KOPT-K1 (cell line): Measurements from ENCODE around the gene GPI.

Experiments used
- H3K27ac ChIP-seq: fragments of 200-600 bp; sonication (generic); 2 replicates; pipeline ENCODE4 v1.5.1; 2016; ENCODE audit warnings: antibody characterized with exemption, mild to moderate bottlenecking, low read depth, low read length; ENCODE audit not compliant: poor library complexity, severe bottlenecking
- H3K36me3 ChIP-seq: fragments of 200-600 bp; sonication (generic); 2 replicates; pipeline ENCODE4 v1.5.1; 2017; ENCODE audit warnings: antibody characterized with exemption, mild to moderate bottlenecking, low read length, moderate library complexity; ENCODE audit not compliant: insufficient read depth
- H3K9me3 ChIP-seq: fragments of 200-600 bp; sonication (generic); 2 replicates; pipeline ENCODE4 v1.5.1; 2017; ENCODE audit warnings: antibody characterized with exemption, low read length, mild to moderate bottlenecking; ENCODE audit not compliant: insufficient read depth, poor library complexity, severe bottlenecking

The GPI gene

GRCh38 chr19:34364830-34365462 lies at the start of gene GPI:
TSS of gene GPI (plus strand) at chr19:34365196. CDS start at chr19:34365267, 71 bp downstream.
- Histone ChIP-seq H3K27ac (peak within 1 kb of the TSS; percentile 76), H3K9me3 (no peaks in the 10 kb centered on the region), H3K36me3 (peaks cover 41% of the 10 kb centered on the region)

GRCh38 chr19:34316247-34316646 lies 48.7 kb upstream of the GPI start:
- Histone ChIP-seq H3K9me3 (no peaks in the 10 kb centered on the region), H3K36me3 (no peaks in the 10 kb centered on the region), H3K27ac (no peak overlapping the region)

GRCh38 chr19:34316741-34317301 lies 48.2 kb upstream of the GPI start:
- H3K36me3 ChIP-seq, result no peaks in the 10 kb centered on the region
- H3K9me3 ChIP-seq, result no peaks in the 10 kb centered on the region
- H3K27ac ChIP-seq, result no peak overlapping the region

- Histone ChIP-seq H3K36me3 (no peaks in the 10 kb centered on the region), H3K27ac (no peak overlapping the region), H3K9me3 (no peaks in the 10 kb centered on the region)
Observed at GRCh38 chr19:34317311-34317927, 47.6 kb upstream of the GPI start.

- Histone ChIP-seq H3K27ac (no peak overlapping the region), H3K9me3 (no peaks in the 10 kb centered on the region), H3K36me3 (no peaks in the 10 kb centered on the region)
Observed at GRCh38 chr19:34319230-34319585, 45.8 kb upstream of the GPI start.

GRCh38 chr19:34319785-34320184 lies 45.2 kb upstream of the GPI start:
- H3K9me3 ChIP-seq, result no peaks in the 10 kb centered on the region
- H3K36me3 ChIP-seq, result no peaks in the 10 kb centered on the region; the same call in 1 of the 2 replicates
- H3K27ac ChIP-seq, result no peak overlapping the region

GRCh38 chr19:34320277-34320676 lies 44.7 kb upstream of the GPI start:
- Histone ChIP-seq H3K36me3 (no peaks in the 10 kb centered on the region; the same call in 1 of the 2 replicates), H3K27ac (no peak overlapping the region), H3K9me3 (no peaks in the 10 kb centered on the region)

GRCh38 chr19:34321735-34322134 lies 43.3 kb upstream of the GPI start:
- no peaks in the 10 kb centered on the region for H3K9me3 ChIP-seq
- no peak overlapping the region for H3K27ac ChIP-seq
- H3K36me3 ChIP-seq, result no peaks in the 10 kb centered on the region; the same call in 1 of the 2 replicates

GRCh38 chr19:34323433-34324204 lies 41.4 kb upstream of the GPI start:
- Histone ChIP-seq H3K36me3 (no peaks in the 10 kb centered on the region; the same call in 1 of the 2 replicates), H3K9me3 (no peaks in the 10 kb centered on the region), H3K27ac (no peak overlapping the region)

GRCh38 chr19:34324320-34324719 lies 40.7 kb upstream of the GPI start:
- Histone ChIP-seq H3K36me3 (no peaks in the 10 kb centered on the region; the same call in 1 of the 2 replicates), H3K9me3 (no peaks in the 10 kb centered on the region), H3K27ac (no peak overlapping the region)

- H3K27ac ChIP-seq, result no peak overlapping the region
- peaks cover 4% of the 10 kb centered on the region; the same call in 1 of the 2 replicates for H3K36me3 ChIP-seq
- H3K9me3 ChIP-seq, result no peaks in the 10 kb centered on the region
Observed at GRCh38 chr19:34325181-34325580, 39.8 kb upstream of the GPI start.

GRCh38 chr19:34325981-34326787 lies 38.8 kb upstream of the GPI start:
- peaks cover 5% of the 10 kb centered on the region; the same call in 1 of the 2 replicates for H3K36me3 ChIP-seq
- H3K27ac ChIP-seq, result no peak overlapping the region
- H3K9me3 ChIP-seq, result no peaks in the 10 kb centered on the region

GRCh38 chr19:34327851-34328250 lies 37.1 kb upstream of the GPI start:
- peaks cover 5% of the 10 kb centered on the region; the same call in 1 of the 2 replicates for H3K36me3 ChIP-seq
- H3K9me3 ChIP-seq, result no peaks in the 10 kb centered on the region
- H3K27ac ChIP-seq, result no peak overlapping the region

- peaks cover 5% of the 10 kb centered on the region; the same call in 1 of the 2 replicates for H3K36me3 ChIP-seq
- H3K27ac ChIP-seq, result no peak overlapping the region
- H3K9me3 ChIP-seq, result no peaks in the 10 kb centered on the region
Observed at GRCh38 chr19:34328982-34329381, 36.0 kb upstream of the GPI start.
